Kidney (tissue), 14 donors: Measurements from ENCODE around the gene NIN. TPM values are rescaled to one million over a fixed set of nuclear protein-coding genes. Genes with fewer than 3 reads are reported as not detected.

Source experiments
- DNase-seq, 5 donors: peaks; one replicate each; pipeline ENCODE4 v3.0.0-alpha.2; 2013 to 2020
- FAIRE-seq: peaks from 2 replicates; lab custom pipeline; 2012; peaks lifted over from hg19 to GRCh38; lab: Jason Lieb, UNC
- H3K27ac ChIP-seq, 2 donors: one replicate each; pipeline ENCODE4 v1.7.0; 2013; ENCODE audit warnings: low read depth in 2 of 2, low read length in 2 of 2, inconsistent platforms in 1 of 2
- H3K27me3 ChIP-seq: one replicate; pipeline ENCODE4 v1.7.1; 2013; ENCODE audit warnings: low read length, inconsistent platforms; ENCODE audit not compliant: control insufficient read depth, insufficient read depth
- H3K36me3 ChIP-seq, 3 donors: one replicate each; pipeline versions ENCODE4 v1.7.0 to v1.7.1; 2013; ENCODE audit warnings: low read length in 3 of 3, control low read depth in 1 of 3, inconsistent platforms in 1 of 3; ENCODE audit not compliant: insufficient read depth in 3 of 3, control insufficient read depth in 2 of 3
- H3K4me1 ChIP-seq, 3 donors: one replicate each; pipeline versions ENCODE4 v1.7.0 to v1.7.1; 2013; ENCODE audit warnings: low read length in 3 of 3, inconsistent platforms in 1 of 3, low read depth in 1 of 3; ENCODE audit not compliant: control insufficient read depth in 2 of 3, insufficient read depth in 2 of 3
- H3K4me3 ChIP-seq, 3 donors: one replicate each; pipeline versions ENCODE4 v1.7.0 to v1.8.1; 2013; ENCODE audit warnings: low read length in 3 of 3, control low read depth in 1 of 3, inconsistent platforms in 1 of 3
- H3K9ac ChIP-seq, 3 donors: one replicate each; pipeline versions ENCODE4 v1.7.0 to v1.7.1; 2013; ENCODE audit warnings: low read length in 3 of 3, control low read depth in 1 of 3, inconsistent platforms in 1 of 3
- H3K9me3 ChIP-seq, 3 donors: one replicate each; pipeline versions ENCODE4 v1.7.0 to v1.7.1; 2013; ENCODE audit warnings: low read length in 3 of 3, control low read depth in 1 of 3, inconsistent platforms in 1 of 3; ENCODE audit not compliant: control insufficient read depth in 2 of 3, insufficient read depth in 1 of 3
- intact Hi-C: fragments of 100-400 bp; cut with DNase I; formaldehyde crosslinking; loops from one replicate; pipeline ENCODE4 v1.11.1; 2022
- polyA plus RNA-seq: library from polyadenylated mRNA; stranded (reverse); fragments of 350-450 nt; fragmentation: Illumina TruSeq; extraction: RNeasy Lipid Tissue Mini Kit (QIAGEN cat#74804); gene quantifications from one replicate; pipeline ENCODE4 v1.2.3, GENCODE V29; 2014; ENCODE audit warnings: low read depth, low replicate concordance; ENCODE audit not compliant: insufficient read depth
- total RNA-seq: library from RNA; stranded (reverse); fragmentation: NEBNext Ultra II Directional; extraction: Animal tissue kit (Norgen Biotek cat#: 25700); gene quantifications from one replicate; pipeline ENCODE4 v1.2.1, GENCODE V29; 2021
- TF ChIP-seq, protein P1 (sequence below): IDR thresholded peaks from 3 replicates; pipeline ENCODE4 v1.5.1; 2012; ENCODE audit warnings: mild to moderate bottlenecking, moderate library complexity, borderline replicate concordance; ENCODE audit not compliant: insufficient read depth; ENCODE audit errors: extremely low read depth
- donor health status: control.
- donor health status: control.
- donor health status: control.
- donor health status: control.
- donor health status: control.
- donor health status: DM: yes; HTN: yes; CAD: no.
- donor health status: Normal renal cell carcinoma (clear cell type).

The NIN gene
- total and polyA plus RNA-seq, 2 donors from 2014 or later, result 3.6 to 40.0 TPM

DNA sequence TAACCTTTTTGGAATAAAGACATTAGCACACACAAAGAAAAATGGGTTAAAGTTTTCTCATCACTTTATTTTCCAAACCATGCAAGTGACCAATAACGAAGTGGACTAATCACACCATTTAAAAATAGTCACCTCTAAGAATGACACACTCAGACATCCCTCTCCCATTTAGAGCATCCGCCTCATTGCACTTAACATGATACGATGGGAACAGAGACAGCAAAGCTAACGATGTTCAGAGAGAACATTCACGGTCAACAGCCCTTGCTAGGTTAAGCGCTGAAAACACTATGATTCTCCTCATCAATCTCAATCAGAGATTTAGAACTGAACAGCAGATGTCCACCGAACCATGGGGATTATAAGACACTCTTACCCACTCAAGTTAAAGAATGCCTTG lies 35.8 kb downstream of the NIN start:
- peaks cover 0 to 5% (median 2%) of the 10 kb centered on the region in 3 donors for H3K36me3 ChIP-seq
- DNase-seq (no peak), FAIRE-seq (no peak)
- no peaks in the 10 kb centered on the region for H3K27me3 ChIP-seq
- H3K4me3 ChIP-seq, result no peak overlapping the region
- H3K9me3 ChIP-seq, result no peaks in the 10 kb centered on the region
- no peaks in the 10 kb centered on the region for H3K4me1 ChIP-seq
- intact Hi-C loops, result no loop called here
- H3K9ac ChIP-seq, result no peak overlapping the region
- TF ChIP-seq, protein P1, sequence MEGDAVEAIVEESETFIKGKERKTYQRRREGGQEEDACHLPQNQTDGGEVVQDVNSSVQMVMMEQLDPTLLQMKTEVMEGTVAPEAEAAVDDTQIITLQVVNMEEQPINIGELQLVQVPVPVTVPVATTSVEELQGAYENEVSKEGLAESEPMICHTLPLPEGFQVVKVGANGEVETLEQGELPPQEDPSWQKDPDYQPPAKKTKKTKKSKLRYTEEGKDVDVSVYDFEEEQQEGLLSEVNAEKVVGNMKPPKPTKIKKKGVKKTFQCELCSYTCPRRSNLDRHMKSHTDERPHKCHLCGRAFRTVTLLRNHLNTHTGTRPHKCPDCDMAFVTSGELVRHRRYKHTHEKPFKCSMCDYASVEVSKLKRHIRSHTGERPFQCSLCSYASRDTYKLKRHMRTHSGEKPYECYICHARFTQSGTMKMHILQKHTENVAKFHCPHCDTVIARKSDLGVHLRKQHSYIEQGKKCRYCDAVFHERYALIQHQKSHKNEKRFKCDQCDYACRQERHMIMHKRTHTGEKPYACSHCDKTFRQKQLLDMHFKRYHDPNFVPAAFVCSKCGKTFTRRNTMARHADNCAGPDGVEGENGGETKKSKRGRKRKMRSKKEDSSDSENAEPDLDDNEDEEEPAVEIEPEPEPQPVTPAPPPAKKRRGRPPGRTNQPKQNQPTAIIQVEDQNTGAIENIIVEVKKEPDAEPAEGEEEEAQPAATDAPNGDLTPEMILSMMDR, result no peak
- H3K27ac ChIP-seq, result no peak overlapping the region

DNA sequence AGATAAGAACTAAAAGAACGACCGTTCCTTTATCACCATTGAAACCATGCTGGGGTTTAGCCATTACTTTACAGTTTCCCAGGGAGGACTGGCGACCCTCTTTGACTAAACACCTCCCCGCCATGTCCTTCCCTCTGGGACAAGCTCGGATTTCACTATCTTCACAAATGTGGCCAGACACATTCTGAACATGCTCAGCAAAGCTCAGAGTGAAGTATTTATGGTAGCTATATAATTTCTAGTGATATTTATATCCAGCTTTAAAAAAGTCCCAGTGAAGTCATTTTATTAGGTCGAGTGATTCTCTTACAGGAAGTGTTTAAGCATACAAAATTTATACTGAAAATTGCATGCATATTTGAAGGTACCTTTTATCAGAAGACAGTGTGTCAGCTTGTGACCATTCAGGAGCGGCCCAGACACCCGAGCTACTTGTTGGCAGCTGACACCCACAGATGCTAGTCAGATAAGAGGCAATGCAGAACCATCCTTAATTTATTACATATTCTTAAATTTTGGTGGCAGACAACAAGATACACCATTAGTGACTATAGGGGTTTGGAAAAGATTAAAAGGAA lies 36.8 kb downstream of the NIN start:
- Histone ChIP-seq H3K9ac (no peak overlapping the region), H3K4me3 (no peak overlapping the region), H3K27ac (no peak overlapping the region), H3K9me3 (no peaks in the 10 kb centered on the region), H3K4me1 (no peaks in the 10 kb centered on the region), H3K36me3 (peaks cover 0 to 5% (median 2%) of the 10 kb centered on the region in 3 donors), H3K27me3 (no peaks in the 10 kb centered on the region)
- peak in 2 of 5 donors; percentile 31 to 63 for DNase-seq
- TF ChIP-seq, protein P1, result no peak
- FAIRE-seq, result no peak
- intact Hi-C loops, result no loop called here

DNA sequence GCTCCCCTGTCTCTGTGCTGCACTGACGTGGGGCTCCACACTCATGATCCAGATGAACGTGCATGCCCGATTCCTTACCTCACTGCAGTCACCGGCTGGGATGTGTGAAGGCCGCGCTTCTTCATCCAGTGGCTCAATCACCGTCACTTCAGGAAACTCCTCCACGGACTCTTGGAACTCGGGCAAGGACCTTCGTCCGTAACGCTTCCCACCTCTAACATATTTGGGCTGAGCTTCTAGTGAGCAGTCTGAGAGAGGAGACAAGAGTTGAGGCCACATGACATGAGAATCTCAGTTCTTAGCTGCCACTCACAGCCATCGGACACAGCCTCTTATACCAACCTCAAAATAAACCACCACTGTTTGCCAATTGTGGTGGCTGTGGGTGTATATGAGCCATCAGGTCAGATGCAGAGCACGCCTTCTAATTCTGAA lies 38.3 kb downstream of the NIN start:
- no peak overlapping the region for H3K9ac ChIP-seq
- intact Hi-C loops, result no loop called here
- FAIRE-seq, result no peak

More for the DNA sequence above, 38.3 kb downstream of the NIN start:
- Histone ChIP-seq H3K27ac (no peak overlapping the region), H3K27me3 (no peaks in the 10 kb centered on the region), H3K4me1 (no peaks in the 10 kb centered on the region), H3K36me3 (peaks cover 0 to 5% (median 2%) of the 10 kb centered on the region in 3 donors), H3K9me3 (no peaks in the 10 kb centered on the region), H3K4me3 (no peak overlapping the region)
- TF ChIP-seq, protein P1, result no peak
- DNase-seq, result no peak
